ENCODE measurements around the gene EOGT. TPM values are rescaled to one million over a fixed set of nuclear protein-coding genes. Genes with fewer than 3 reads are reported as not detected.

The EOGT gene
- total and polyA plus RNA-seq, 2 donors = 10.0 to 43.3 TPM

DNA sequence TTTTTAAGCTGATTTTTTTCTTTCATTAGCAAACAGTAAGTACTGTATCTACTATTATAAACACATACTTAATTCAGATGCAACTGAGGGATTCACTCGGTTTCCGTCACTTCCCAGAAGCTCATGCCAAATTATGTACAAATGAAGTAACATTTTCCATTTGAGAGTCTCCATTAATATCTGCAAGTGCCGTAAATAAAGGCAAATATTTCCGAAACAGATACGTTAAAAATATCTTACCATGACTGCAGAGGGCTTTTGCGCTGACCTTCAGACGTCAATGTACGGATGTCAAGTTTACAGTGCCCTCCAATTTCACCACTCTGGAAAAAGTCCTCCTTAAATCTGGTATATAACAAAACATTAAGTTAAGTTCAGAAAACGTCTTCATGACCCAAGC lies 9.3 kb downstream of the EOGT start:
- H3K36me3 ChIP-seq (ENCODE audit: control insufficient read depth in 2 of 2, insufficient read depth in 2 of 2, low read length in 1 of 2) = peaks cover 0 to 6% of the 10 kb centered on the region in 2 donors
- WGBS = 98% methylated on average over 9 of the region's 9 CpGs

DNA sequence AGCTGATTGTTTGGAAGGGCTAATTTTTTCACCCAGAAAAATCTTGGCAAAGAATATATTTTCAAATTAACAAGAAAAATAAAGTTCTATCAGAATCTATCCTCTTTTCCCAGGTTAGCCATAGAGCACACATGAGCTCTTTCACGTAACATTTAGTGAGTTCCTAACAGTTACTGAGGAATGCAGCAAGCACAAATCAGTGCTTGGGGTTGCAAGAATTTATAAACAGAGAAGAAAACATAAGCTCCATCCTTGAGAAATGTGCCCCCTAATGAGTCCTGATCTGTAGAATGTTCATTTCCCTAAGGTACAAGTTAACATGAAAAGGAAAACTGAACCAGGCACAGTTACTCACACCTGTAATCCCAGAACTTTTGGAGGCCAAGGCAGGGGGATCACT lies 13.9 kb downstream of the EOGT start:
- Histone ChIP-seq H3K27ac (ENCODE audit: low read depth in 1 of 2, low read length in 1 of 2) (no peak overlapping the region), H3K4me1 (ENCODE audit: control insufficient read depth in 2 of 2, insufficient read depth in 2 of 2, low read length in 2 of 2) (no peaks in the 10 kb centered on the region), H3K4me3 (ENCODE audit: low read length in 2 of 2) (no peak overlapping the region), H3K27me3 (ENCODE audit: control insufficient read depth in 2 of 2, insufficient read depth in 1 of 2, low read length in 1 of 2) (no peaks in the 10 kb centered on the region), H3K36me3 (ENCODE audit: control insufficient read depth in 2 of 2, insufficient read depth in 2 of 2, low read length in 1 of 2) (peaks cover 4 to 18% of the 10 kb centered on the region in 2 donors), H3K9me3 (ENCODE audit: control insufficient read depth in 2 of 2, insufficient read depth in 1 of 2, low read length in 1 of 2) (no peaks in the 10 kb centered on the region)
- WGBS = 94% methylated on average over 1 of the region's 1 CpG
- DNase-seq (ENCODE audit: low read depth in 6 of 9, low spot score in 9 of 9) = no peak

More for the DNA sequence above, 9.3 kb downstream of the EOGT start:
- H3K27me3 ChIP-seq (ENCODE audit: control insufficient read depth in 2 of 2, insufficient read depth in 1 of 2, low read length in 1 of 2) = no peaks in the 10 kb centered on the region
- H3K9me3 ChIP-seq (ENCODE audit: control insufficient read depth in 2 of 2, insufficient read depth in 1 of 2, low read length in 1 of 2) = no peaks in the 10 kb centered on the region
- H3K4me1 ChIP-seq (ENCODE audit: control insufficient read depth in 2 of 2, insufficient read depth in 2 of 2, low read length in 2 of 2) = no peaks in the 10 kb centered on the region
- H3K27ac ChIP-seq (ENCODE audit: low read depth in 1 of 2, low read length in 1 of 2) = no peak overlapping the region
- H3K4me3 ChIP-seq (ENCODE audit: low read length in 2 of 2) = no peak overlapping the region
- no peak for DNase-seq (ENCODE audit: low read depth in 6 of 9, low spot score in 9 of 9)

DNA sequence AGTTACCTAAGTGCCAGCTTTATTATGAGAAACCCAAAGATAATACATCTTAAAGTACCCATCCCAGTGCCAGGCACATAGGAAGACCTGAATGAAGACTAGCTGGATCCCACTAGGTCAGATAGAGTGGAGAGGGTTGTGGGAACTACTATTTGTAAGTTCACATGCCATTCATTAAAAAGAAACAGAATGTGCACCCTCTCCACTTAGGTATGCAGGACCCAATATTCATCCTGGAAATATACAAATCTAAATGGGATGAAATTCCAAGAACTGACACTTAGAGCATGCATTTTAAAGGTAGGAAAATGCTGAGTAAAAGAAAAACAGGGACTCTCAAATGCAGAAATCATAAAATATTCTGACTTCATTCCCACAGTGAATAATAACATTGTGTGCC lies 14.3 kb downstream of the EOGT start:
- H3K9me3 ChIP-seq (ENCODE audit: control insufficient read depth in 2 of 2, insufficient read depth in 1 of 2, low read length in 1 of 2) = no peaks in the 10 kb centered on the region
- H3K27ac ChIP-seq (ENCODE audit: low read depth in 1 of 2, low read length in 1 of 2) = no peak overlapping the region
- DNase-seq (ENCODE audit: low read depth in 6 of 9, low spot score in 9 of 9) = no peak

GRCh38 chr3:68997887-68998286 lies 15.6 kb downstream of the EOGT start:
- Histone ChIP-seq H3K4me1 (ENCODE audit: control insufficient read depth in 2 of 2, insufficient read depth in 2 of 2, low read length in 2 of 2) (no peaks in the 10 kb centered on the region), H3K9me3 (ENCODE audit: control insufficient read depth in 2 of 2, insufficient read depth in 1 of 2, low read length in 1 of 2) (no peaks in the 10 kb centered on the region), H3K27me3 (ENCODE audit: control insufficient read depth in 2 of 2, insufficient read depth in 1 of 2, low read length in 1 of 2) (no peaks in the 10 kb centered on the region), H3K4me3 (ENCODE audit: low read length in 2 of 2) (no peak overlapping the region), H3K36me3 (ENCODE audit: control insufficient read depth in 2 of 2, insufficient read depth in 2 of 2, low read length in 1 of 2) (peaks cover 4 to 12% of the 10 kb centered on the region in 2 donors), H3K27ac (ENCODE audit: low read depth in 1 of 2, low read length in 1 of 2) (no peak overlapping the region)
- DNase-seq (ENCODE audit: low read depth in 6 of 9, low spot score in 9 of 9) = no peak
- 98% methylated on average over 6 of the region's 6 CpGs for WGBS

More for the DNA sequence above, 14.3 kb downstream of the EOGT start:
- no peak overlapping the region for H3K4me3 ChIP-seq (ENCODE audit: low read length in 2 of 2)
- H3K36me3 ChIP-seq (ENCODE audit: control insufficient read depth in 2 of 2, insufficient read depth in 2 of 2, low read length in 1 of 2) = peaks cover 4 to 18% of the 10 kb centered on the region in 2 donors
- no peaks in the 10 kb centered on the region for H3K27me3 ChIP-seq (ENCODE audit: control insufficient read depth in 2 of 2, insufficient read depth in 1 of 2, low read length in 1 of 2)
- no peaks in the 10 kb centered on the region for H3K4me1 ChIP-seq (ENCODE audit: control insufficient read depth in 2 of 2, insufficient read depth in 2 of 2, low read length in 2 of 2)

GRCh38 chr3:68996356-68996995 lies 17.0 kb downstream of the EOGT start:
- 86% methylated on average over 8 of the region's 8 CpGs for WGBS
- no peak for DNase-seq (ENCODE audit: low read depth in 6 of 9, low spot score in 9 of 9)
- H3K27me3 ChIP-seq (ENCODE audit: control insufficient read depth in 2 of 2, insufficient read depth in 1 of 2, low read length in 1 of 2) = no peaks in the 10 kb centered on the region
- no peak overlapping the region for H3K4me3 ChIP-seq (ENCODE audit: low read length in 2 of 2)
- H3K4me1 ChIP-seq (ENCODE audit: control insufficient read depth in 2 of 2, insufficient read depth in 2 of 2, low read length in 2 of 2) = no peaks in the 10 kb centered on the region
- no peaks in the 10 kb centered on the region for H3K9me3 ChIP-seq (ENCODE audit: control insufficient read depth in 2 of 2, insufficient read depth in 1 of 2, low read length in 1 of 2)
- H3K27ac ChIP-seq (ENCODE audit: low read depth in 1 of 2, low read length in 1 of 2) = no peak overlapping the region
- H3K36me3 ChIP-seq (ENCODE audit: control insufficient read depth in 2 of 2, insufficient read depth in 2 of 2, low read length in 1 of 2) = peaks cover 4 to 12% of the 10 kb centered on the region in 2 donors

GRCh38 chr3:68988740-68989139 lies 24.7 kb downstream of the EOGT start:
- Histone ChIP-seq H3K36me3 (ENCODE audit: control insufficient read depth in 2 of 2, insufficient read depth in 2 of 2, low read length in 1 of 2) (peaks cover 0 to 7% of the 10 kb centered on the region in 2 donors), H3K4me1 (ENCODE audit: control insufficient read depth in 2 of 2, insufficient read depth in 2 of 2, low read length in 2 of 2) (no peaks in the 10 kb centered on the region), H3K27me3 (ENCODE audit: control insufficient read depth in 2 of 2, insufficient read depth in 1 of 2, low read length in 1 of 2) (no peaks in the 10 kb centered on the region), H3K4me3 (ENCODE audit: low read length in 2 of 2) (no peak overlapping the region), H3K9me3 (ENCODE audit: control insufficient read depth in 2 of 2, insufficient read depth in 1 of 2, low read length in 1 of 2) (no peaks in the 10 kb centered on the region), H3K27ac (ENCODE audit: low read depth in 1 of 2, low read length in 1 of 2) (no peak overlapping the region)
- DNase-seq (ENCODE audit: low read depth in 6 of 9, low spot score in 9 of 9) = no peak
- 99% methylated on average over 4 of the region's 4 CpGs for WGBS

- WGBS = over 99% methylated on average over 6 of the region's 6 CpGs
- H3K4me3 ChIP-seq (ENCODE audit: low read length in 2 of 2) = no peak overlapping the region
- H3K4me1 ChIP-seq (ENCODE audit: control insufficient read depth in 2 of 2, insufficient read depth in 2 of 2, low read length in 2 of 2) = no peaks in the 10 kb centered on the region
- no peak overlapping the region for H3K27ac ChIP-seq (ENCODE audit: low read depth in 1 of 2, low read length in 1 of 2)
- H3K27me3 ChIP-seq (ENCODE audit: control insufficient read depth in 2 of 2, insufficient read depth in 1 of 2, low read length in 1 of 2) = no peaks in the 10 kb centered on the region
- H3K9me3 ChIP-seq (ENCODE audit: control insufficient read depth in 2 of 2, insufficient read depth in 1 of 2, low read length in 1 of 2) = no peaks in the 10 kb centered on the region
- no peak for DNase-seq (ENCODE audit: low read depth in 6 of 9, low spot score in 9 of 9)
- peaks cover 0 to 7% of the 10 kb centered on the region in 2 donors for H3K36me3 ChIP-seq (ENCODE audit: control insufficient read depth in 2 of 2, insufficient read depth in 2 of 2, low read length in 1 of 2)
Observed at GRCh38 chr3:68987322-68987721, 26.2 kb downstream of the EOGT start.

GRCh38 chr3:68986496-68987208 lies 26.8 kb downstream of the EOGT start:
- DNase-seq (ENCODE audit: low read depth in 6 of 9, low spot score in 9 of 9) = no peak
- Histone ChIP-seq H3K27me3 (ENCODE audit: control insufficient read depth in 2 of 2, insufficient read depth in 1 of 2, low read length in 1 of 2) (no peaks in the 10 kb centered on the region), H3K9me3 (ENCODE audit: control insufficient read depth in 2 of 2, insufficient read depth in 1 of 2, low read length in 1 of 2) (no peaks in the 10 kb centered on the region), H3K4me1 (ENCODE audit: control insufficient read depth in 2 of 2, insufficient read depth in 2 of 2, low read length in 2 of 2) (no peaks in the 10 kb centered on the region), H3K36me3 (ENCODE audit: control insufficient read depth in 2 of 2, insufficient read depth in 2 of 2, low read length in 1 of 2) (peaks cover 0 to 7% of the 10 kb centered on the region in 2 donors), H3K4me3 (ENCODE audit: low read length in 2 of 2) (no peak overlapping the region), H3K27ac (ENCODE audit: low read depth in 1 of 2, low read length in 1 of 2) (no peak overlapping the region)
- 98% methylated on average over 6 of the region's 6 CpGs for WGBS

- Histone ChIP-seq H3K9me3 (ENCODE audit: control insufficient read depth in 2 of 2, insufficient read depth in 1 of 2, low read length in 1 of 2) (no peaks in the 10 kb centered on the region), H3K27ac (ENCODE audit: low read depth in 1 of 2, low read length in 1 of 2) (no peak overlapping the region), H3K4me1 (ENCODE audit: control insufficient read depth in 2 of 2, insufficient read depth in 2 of 2, low read length in 2 of 2) (no peaks in the 10 kb centered on the region), H3K36me3 (ENCODE audit: control insufficient read depth in 2 of 2, insufficient read depth in 2 of 2, low read length in 1 of 2) (peaks cover 0 to 12% of the 10 kb centered on the region in 2 donors), H3K27me3 (ENCODE audit: control insufficient read depth in 2 of 2, insufficient read depth in 1 of 2, low read length in 1 of 2) (no peaks in the 10 kb centered on the region), H3K4me3 (ENCODE audit: low read length in 2 of 2) (no peak overlapping the region)
- WGBS = 85% methylated on average over 3 of the region's 3 CpGs
- DNase-seq (ENCODE audit: low read depth in 6 of 9, low spot score in 9 of 9) = no peak
Observed at GRCh38 chr3:68985146-68985790, 28.2 kb downstream of the EOGT start.

Measured in thymus (tissue), 11 donors.